GM21528 (cell line): Measurements from ENCODE around the gene PDZRN3.
"Not testable (repeated sequence)": the region's sequence is repeated elsewhere in the genome, so short reads cannot be mapped to it uniquely, and the experiment has no call there.

Experiments used
- ATAC-seq: cut with Tn5 transposase; IDR thresholded peaks from one replicate; pipeline ENCODE4 v1.9.1; 2021; ENCODE audit warnings: mild to moderate bottlenecking, moderate library complexity; ENCODE audit not compliant: unreplicated experiment, low FRiP score

The PDZRN3 gene

DNA sequence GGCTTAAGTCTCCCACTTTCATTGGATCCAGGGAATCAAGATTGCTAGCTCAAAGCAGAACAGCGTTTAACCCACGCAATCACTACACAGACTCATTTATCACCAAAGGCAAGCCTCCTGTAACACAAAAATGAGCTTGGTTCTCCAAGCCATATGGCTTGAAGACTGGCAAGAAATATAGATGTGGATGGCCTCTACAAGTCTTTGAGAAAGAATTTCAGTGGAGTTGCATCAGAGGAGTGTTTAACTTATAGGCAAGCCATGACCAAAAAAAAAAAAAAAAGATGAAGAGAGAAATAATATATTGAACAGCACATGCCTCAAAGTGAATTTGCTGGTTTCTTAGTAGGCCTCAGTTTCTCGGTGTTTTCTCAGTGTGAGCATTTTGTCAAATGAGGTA is 27.3 kb downstream of the PDZRN3 start:
- no peak for ATAC-seq

DNA sequence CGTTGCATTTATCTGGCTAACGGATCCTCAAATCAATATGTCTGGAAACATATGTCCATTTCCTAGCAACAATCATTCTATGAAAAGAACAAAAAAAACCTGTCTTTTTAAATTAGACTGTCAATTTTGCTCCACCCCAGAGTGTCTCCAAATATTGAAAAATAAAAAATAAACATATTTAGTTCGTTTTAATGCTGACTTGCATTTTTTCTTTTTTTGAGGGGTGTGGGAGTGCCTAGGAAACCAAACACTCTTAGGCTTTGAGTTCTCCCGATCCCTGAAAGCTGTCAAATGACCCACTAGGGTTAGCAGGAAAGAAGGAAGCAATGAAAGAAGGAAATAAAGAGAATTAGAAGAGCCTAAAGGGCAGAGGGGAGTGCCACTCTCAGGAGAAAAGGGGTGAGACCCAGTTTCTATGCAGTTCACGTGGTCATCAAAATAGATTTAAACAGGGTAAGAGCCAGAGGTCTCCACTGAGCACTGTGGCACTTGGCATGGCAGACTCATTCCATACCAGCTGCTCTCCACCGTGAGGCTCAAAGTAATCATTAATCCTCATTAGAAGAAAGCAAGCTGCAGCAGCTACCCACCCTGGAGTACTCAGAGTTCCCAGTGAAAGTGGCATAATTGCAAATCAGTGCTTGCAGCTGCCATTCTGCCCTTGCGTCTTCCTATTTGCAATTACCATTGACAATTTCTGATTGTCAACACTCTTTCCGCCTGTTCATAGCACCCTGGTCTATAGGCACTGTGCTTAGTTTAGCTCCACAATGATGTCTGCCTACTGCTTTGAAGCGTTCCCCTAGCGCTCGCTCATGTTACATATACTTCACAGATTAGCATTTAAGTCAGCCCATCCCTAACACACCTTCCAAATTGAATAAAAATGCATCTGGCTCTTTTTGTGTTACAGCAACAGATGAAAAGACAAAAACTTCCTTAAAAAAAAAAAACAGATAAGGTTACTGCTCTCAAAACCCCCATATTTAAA is 32.3 kb downstream of the PDZRN3 start:
- ATAC-seq = no peak

DNA sequence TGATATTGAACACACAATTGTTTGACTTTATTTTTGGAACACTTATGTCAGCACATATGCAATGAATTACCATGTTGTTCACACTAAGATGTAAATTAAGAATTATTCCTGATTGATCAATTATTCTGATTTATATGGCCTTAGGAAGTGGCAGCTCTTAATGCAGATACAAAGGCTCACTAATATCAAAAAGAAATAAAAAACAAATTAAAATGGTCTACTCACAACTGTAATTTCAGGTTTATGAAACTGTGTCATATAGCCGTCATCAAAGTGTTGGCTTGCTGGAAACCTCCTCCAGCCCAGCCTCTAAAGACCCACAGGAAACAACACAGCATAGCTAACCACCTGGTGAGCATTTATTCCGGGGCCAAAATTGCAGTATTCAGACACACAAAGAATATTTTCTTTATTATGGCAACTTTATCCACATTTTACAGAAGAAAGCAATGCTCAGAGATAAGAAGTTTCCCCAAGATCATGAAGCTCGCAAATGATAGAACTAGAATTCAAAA is 33.4 kb downstream of the PDZRN3 start:
- ATAC-seq = no peak

DNA sequence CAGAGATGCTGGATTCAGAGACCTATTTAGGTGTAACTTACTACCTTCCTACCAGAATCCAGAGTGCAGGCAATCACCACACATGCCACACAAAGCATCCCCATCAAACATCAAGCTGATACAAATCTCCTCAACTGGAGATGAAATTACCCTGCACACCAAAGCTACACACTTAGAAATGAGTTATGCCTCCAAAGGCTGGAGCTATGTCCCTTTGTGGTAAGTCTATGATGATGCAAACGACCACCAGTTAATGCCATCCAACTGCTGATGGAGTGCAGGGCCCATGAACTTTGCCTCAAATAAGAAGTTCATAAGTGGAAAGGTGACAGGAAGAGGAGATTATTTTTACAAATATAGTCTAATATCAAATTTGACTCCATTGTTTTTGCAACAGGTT is 38.1 kb downstream of the PDZRN3 start:
- no peak for ATAC-seq

DNA sequence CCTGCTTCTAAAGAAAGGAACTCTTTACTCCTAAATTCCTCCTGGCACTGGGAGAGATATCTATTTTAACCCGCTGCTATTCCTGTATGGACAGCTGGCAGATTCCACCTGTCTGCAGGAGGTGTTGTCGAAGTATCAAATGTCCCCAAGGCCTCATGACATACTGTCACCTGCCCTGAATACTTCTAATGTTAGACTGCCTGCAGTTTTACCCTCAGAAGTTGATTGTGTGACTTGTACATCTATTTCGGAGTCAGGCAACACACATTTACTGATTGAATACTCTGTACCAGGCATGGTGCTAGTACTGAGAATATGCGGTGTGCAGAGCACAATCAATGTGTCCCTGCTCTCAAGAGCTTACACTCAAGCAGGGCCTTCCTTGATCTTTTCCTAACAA is 38.6 kb downstream of the PDZRN3 start:
- ATAC-seq = no peak

DNA sequence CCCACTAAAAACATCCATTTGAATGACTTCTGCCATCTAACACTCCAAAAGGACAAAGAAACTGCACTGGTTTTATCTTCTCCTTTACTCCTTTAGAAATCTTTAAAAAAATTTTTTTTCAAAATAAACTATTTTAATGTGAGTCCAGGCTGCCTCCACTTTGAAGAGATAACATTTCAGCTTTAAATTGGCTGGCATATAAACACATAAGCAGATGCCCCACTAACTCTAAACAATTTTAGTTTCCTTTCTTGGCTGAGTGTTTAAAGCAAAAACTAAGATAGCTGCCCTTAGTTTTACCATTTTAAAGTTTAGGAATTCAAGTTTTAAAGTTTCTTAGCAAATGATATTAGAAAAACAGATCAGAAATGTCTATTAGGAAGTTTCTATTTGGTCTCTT is 39.9 kb downstream of the PDZRN3 start:
- ATAC-seq = no peak

DNA sequence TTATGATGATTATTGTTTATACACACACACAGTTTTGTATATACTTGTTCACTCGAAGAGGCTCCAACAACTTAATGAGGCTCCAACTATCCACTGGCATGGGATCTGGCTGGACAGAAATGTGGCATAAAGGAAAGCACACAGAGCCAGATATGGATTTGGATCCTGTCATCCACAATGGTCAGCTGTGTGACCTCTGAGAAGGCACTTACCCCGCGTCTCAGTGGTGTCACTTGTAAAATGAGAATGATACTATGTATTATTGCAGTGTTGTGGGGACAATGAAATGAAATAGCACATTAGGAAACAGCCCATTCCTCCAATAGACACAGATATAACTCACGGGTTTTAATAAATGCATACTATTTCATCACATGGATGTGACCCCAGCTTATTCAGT is 42.2 kb downstream of the PDZRN3 start:
- no peak for ATAC-seq

DNA sequence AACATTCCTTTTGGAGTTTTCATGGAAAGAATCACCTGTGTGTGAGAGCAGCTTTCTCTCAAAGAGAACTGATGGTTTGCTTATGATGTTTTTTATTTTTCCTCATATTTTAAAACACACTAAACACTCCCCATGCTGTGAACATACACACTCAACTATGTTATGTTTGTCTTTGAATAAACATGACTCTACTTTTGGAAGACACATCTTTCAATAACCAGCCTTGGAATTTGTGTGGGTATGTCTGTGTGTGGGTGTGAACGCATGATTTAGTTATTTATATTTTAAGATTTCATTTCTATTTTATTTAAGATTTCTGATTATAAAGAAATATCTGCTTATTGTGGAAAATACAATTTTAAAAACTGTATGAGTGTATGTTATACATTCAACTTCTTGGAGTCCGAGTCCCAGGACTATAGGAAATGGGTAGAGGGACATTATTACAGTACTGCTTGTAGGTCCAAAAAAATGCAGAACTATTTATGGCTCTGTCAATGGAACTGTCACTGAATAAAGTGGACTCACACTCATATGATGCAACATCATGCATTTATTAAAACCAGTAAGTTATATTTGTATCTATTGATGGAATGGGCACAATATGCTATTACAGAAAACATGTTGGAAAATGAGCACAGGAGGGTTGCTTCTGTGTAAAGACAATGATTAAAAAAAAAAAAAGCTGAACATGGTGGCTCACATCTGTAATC is 43.5 kb downstream of the PDZRN3 start:
- no peak for ATAC-seq

DNA sequence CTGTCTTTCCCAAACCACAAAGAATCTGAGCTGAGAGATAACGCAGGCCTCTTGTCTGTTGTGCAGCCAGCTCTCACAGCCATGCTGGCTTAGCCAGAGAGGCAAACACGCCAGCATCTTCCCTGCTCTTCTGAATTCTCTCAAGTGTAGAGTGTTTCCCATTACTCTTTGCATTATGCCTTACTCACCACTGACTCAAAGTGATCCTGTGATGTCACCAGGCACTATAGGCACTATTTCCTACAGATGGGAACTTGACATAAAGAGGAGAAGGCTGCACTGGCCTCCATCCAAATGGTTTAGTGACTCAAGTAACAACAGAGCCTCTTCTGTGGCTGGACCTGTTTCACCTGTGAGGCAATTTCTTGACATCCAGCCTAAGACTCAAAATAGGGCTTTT is 44.4 kb downstream of the PDZRN3 start:
- ATAC-seq = no peak

DNA sequence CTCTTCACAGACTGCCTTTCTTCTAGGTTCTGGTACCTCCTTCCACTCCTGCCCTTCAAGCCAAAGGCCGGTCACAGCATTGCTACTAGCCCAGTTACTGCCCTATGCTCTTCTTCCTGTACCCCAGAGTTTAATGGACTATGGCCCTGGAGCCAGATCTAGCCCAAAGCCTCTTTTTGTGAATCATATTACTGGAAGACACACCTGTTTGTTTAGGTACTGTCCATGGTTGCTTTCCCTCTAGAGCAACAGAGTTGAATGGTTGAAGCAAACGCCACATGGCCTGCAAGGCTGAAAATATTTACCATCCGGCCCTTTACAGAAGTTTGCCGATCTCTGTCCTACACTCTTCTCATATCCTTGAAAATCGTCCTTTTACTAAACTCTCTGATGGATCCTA is 47.0 kb downstream of the PDZRN3 start:
- ATAC-seq = no peak

DNA sequence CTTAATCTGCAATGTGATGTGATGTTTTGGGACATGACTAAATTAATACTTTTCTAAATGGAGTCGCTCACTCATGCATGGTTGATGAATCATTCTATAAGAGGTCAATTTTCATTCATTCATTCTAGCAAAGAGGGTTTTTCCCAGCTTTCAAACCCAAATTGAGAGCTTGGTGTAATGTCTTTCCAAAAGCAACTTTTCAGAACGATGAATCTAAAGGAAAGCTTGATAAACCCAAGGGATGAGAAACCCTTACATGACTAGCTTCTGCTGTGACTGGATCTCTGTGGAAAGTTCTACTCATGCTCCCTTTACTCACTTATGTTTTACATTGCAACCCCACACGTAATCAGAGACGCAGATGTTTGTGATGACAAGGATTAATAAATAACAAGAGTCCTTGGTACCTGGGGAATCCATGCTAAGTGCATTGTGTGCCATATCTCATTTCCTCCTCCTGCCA is 47.7 kb downstream of the PDZRN3 start:
- ATAC-seq = no peak

DNA sequence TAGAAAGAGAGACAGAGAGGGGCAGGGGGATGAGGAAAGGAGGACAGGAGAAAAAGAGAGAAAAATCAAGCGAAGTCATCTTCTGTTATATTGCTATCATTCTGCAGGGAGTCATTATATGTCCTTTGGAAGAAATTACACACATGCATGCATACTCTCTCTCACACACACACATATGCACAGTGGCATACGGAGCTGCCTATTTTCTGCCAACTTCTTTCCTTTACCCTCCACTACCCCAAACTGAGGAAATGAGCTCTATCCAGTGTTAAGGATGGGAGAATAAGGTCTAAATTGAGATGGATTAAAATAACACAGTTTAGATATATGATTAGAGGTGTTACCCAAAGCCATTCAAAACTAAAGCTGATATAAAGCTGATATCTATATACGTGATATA is 48.8 kb downstream of the PDZRN3 start:
- ATAC-seq = no peak

DNA sequence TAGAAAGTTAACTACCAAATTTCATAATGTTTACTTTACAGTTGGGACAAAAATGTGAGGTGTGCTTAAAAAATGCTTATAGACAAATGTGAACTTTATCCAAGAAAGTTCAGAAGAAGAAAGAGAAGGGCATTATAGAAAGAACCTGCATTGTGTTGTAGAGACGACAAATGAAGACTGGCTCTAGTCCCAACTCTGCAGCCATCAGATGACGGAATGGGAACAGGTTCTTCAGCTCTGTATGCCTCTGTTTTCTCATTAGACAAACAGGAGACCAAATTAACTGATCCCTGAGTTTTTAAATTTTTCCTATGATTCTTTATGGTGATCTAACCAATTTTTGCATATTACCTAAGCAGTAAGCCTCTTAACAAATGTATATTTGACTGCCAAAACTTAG is 49.2 kb downstream of the PDZRN3 start:
- ATAC-seq = no peak

DNA sequence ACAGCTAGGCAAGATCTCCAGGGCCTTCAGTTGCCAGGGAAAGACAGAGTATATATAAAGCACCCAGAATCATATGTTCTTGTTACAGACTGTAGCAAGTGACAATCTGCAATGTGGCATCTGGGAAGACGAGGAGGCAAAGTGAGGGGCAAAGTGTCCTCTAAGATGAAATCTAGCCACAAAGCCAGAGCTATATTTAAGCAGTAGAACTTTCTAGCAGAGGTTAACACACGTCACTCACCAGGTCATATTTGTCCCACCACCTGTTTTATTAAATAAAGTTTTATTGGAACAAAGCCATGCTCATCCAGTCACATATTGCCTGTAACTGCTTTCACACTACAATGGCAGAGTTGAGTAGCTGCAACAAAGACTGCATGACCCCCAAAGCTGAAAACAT is 51.5 kb downstream of the PDZRN3 start:
- no peak for ATAC-seq

DNA sequence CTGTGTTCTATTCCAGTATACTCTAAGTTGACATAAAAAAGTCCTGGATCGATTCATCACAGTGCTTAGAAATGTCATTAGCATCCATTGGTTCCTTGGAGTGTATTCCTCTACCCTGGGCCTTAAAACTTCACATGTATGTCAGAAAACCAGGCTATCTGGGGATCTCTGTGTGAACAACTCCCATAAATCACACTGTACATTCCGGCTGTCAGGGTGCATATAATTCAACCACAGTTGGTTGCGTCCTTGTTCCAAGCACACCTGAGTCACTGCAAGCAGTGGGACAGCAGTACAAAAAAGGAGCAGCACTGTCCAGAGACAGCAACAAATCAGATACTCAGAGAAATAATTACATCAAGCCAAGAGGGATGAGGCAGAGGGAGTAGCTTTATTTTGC is 52.4 kb downstream of the PDZRN3 start:
- ATAC-seq = no peak

DNA sequence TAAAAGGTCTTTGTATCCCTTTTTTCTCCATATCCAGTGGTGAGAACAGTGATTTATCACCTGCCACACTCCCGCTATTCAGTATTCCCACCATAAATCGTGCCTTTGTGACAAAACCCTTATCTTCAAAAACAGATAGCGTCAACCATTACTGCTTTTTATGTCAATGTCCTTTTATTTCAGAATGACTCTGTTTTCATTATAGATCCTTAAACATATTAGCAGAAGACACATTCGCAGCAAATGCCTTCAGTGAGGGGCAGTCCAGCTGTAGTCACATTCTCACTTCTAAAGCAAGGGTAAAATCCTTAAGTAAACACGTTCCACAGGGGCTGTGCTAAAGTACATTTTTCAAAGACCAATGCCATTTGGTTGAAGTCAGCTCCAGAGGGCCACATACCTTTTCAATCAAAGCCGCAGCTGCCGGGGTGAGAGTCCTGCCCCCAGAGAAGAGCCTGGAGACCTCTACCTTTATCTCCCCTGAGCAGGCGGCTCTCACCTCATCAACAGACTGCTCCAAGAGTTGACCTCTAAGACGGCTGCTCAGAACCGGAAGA is 53.4 kb downstream of the PDZRN3 start:
- ATAC-seq = no peak

DNA sequence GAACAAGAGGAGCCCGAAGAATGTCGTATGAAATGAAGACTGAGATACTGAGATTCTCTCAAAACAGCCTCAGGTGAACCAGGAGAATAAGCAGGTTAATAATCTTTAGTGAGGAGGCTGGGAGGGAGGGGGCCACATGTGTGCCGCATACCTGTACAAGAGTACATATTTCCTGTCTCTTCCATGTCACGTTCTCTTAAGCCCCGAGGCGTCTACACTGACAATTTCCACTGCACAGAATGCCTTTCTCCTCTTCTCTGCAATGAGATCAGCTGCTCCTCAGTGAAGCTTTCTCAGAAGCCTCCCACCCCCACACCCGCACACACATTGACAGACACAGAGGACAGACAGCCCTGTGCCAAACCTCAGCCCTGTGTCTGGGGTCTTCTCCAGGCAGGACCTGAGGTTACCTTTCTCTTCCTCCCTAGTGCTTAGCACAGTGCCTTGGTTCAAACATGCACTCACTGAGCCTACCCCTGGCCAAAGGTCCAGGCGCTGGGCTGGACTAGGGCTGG is 55.4 kb downstream of the PDZRN3 start:
- ATAC-seq = no peak

DNA sequence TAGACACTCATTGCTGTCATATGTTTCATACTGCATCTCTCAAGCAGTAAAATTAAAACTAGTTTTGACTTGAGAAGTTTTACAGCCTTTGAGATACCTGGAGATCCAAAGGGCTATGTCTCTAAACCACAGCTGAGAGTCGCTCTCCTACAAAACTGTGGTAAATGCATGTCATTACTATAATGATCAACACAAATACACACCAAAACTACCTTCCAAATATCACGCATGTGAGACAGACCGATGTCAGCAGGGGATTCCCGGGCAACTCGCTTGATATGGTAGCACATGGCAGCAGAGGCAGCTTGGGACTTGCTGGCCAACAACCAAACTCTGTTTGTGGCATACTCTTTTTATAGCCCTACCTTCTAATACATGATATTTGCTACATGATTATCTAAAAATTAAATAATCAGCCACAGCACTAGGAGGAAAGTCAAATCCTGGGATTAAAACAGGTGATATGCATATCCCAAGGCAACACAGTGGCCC is 56.3 kb downstream of the PDZRN3 start:
- ATAC-seq = no peak

DNA sequence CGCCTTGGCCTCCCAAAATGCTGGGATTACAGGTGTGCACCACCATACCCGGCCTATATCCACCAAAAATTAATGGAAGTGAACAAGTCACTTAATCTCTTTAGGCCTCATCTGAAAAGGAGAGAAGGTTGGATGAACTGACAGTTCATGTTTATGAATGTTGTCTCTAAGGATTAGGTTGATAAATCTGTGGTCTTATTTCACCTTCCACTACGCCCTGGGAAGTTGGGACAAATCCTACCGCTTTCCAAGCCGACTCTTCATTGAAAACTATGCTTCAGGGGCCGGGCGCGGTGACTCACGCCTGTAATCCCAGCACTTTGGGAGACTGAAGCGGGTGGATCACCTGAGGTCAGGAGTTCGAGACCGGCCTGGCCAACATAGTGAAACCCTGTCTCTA is 59.4 kb downstream of the PDZRN3 start:
- not testable (repeated sequence) for ATAC-seq

DNA sequence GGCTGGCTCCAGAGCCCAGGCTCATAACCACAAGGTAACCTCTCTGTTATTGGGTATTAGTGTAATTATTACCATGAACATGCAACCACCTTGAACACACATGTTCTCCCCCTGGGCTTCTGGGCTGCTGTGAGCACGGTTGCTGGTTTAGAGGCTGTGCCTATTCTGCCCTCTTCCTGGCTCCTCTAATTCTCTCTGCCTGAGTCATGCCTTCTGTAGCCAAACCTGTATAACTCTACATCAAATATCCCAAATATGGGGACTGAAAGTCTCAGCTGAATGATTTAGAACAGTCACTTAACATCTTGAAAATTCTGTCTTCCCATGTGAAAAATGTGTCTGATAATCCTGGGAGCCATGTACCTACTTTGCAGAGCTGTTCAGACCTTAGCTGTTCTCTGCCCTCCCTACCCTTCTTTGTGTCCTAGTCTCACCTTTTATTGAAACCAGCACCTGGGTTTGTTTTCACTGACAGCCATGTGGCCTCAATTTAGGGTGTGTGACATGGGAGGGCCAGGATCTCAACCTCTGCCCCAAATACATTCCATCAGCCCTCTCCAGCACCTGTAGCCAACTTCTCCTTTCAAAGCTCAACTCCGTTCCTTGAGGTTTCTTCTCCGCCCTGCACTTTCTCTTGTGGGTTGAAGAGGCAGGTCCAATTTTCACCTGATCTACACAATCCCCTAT is 60.7 kb downstream of the PDZRN3 start:
- no peak for ATAC-seq
